T-helper 2 cell treated with Interferon-gamma antibody and Interleukin-4, amounts not matched to agents 5 μg/mL and 100 μg/mL, for 36 hours (primary cell): ENCODE data around the gene NHERF2.

Source experiments
- DNase-seq: peaks from one replicate; pipeline ENCODE4 v3.0.0; 2021; ENCODE audit warnings: low spot score
- H3K27ac Mint-ChIP-seq: one replicate; pipeline ENCODE4 v1.8.0; 2021; ENCODE audit warnings: mild to moderate bottlenecking, mixed read lengths
- H3K27me3 Mint-ChIP-seq: one replicate; pipeline ENCODE4 v1.8.0; 2021; ENCODE audit warnings: low read depth, mixed read lengths
- H3K36me3 Mint-ChIP-seq: one replicate; pipeline ENCODE4 v1.8.0; 2021; ENCODE audit warnings: low read depth, mixed read lengths
- H3K4me1 Mint-ChIP-seq: one replicate; pipeline ENCODE4 v1.8.0; 2021; ENCODE audit warnings: low read depth, mixed read lengths
- H3K4me3 Mint-ChIP-seq: one replicate; pipeline ENCODE4 v1.8.0; 2022; ENCODE audit warnings: mild to moderate bottlenecking, moderate library complexity, mixed read lengths
- H3K9me3 Mint-ChIP-seq: one replicate; pipeline ENCODE4 v1.8.0; 2021; ENCODE audit warnings: mixed read lengths

NHERF2 gene

DNA sequence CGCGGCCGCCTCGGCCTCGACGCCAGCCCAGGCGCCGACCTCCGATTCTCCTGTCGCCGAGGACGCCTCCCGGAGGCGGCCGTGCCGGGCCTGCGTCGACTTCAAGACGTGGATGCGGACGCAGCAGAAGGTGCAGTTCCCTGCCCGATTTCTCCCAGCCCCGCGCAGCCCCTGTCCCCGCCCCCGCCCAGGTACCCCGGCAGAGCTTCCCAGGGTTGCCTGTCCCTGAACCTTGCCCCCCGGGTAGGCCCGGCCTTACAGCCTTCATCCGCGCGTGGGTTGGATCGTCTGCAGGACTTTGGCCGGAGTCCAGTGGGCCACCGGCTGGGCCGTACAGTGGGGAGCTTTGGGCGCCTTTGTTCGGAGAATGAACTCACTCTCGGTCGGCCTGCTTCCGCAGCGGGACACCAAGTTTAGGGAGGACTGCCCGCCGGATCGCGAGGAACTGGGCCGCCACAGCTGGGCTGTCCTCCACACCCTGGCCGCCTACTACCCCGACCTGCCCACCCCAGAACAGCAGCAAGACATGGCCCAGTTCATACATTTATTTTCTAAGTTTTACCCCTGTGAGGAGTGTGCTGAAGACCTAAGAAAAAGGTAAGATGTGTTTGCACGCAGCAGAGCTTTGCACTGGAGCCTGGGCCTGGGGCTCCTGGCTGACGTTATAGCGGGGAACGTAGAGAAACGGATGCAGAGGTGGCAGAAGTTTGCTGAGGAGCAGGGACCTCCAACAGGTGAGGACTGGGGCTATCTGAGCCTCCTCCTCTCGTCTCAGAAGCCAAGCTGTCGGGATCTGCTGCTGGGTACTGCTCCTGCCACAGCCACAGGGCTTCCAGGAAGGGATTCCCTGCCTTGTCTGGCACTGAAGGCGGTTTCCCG, 42.1 kb upstream of the NHERF2 start:
- no peaks in the 10 kb centered on the region for H3K9me3 Mint-ChIP-seq
- no peak for DNase-seq
- peak overlapping the region; percentile 62 for H3K27ac Mint-ChIP-seq
- H3K4me3 Mint-ChIP-seq, result peak overlapping the region; percentile 86
- H3K4me1 Mint-ChIP-seq, result peaks cover 14% of the 10 kb centered on the region
- peaks cover 41% of the 10 kb centered on the region for H3K27me3 Mint-ChIP-seq
- H3K36me3 Mint-ChIP-seq, result peaks cover 10% of the 10 kb centered on the region

DNA sequence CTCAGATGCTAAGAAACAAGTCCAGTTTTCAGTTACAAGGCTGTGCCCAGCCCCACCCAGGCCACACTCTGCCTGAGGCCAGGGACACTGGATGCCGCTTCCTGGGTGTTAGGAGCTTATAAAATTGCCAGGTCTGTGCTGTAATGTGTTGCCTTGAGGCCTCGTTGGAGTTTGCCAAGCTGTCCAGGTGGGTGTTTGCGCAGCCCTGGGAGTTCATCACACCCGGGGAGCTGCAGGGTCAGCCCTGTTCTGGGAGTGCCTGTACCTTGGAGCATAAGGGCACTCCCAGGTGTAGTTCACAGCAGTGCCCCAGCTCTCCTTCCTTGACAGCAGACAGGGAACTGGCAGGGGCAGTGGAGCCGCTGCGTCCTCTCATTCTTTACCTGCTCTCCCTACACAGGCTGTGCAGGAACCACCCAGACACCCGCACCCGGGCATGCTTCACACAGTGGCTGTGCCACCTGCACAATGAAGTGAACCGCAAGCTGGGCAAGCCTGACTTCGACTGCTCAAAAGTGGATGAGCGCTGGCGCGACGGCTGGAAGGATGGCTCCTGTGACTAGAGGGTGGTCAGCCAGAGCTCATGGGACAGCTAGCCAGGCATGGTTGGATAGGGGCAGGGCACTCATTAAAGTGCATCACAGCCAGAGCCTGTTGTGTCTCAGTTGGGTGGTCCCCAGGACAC, 41.1 kb upstream of the NHERF2 start:
- DNase-seq, result no peak
- Mint-ChIP-seq H3K4me3 (peak overlapping the region; percentile 86), H3K9me3 (no peaks in the 10 kb centered on the region), H3K27me3 (peaks cover 36% of the 10 kb centered on the region), H3K4me1 (peaks cover 14% of the 10 kb centered on the region), H3K36me3 (peaks cover 10% of the 10 kb centered on the region), H3K27ac (no peak overlapping the region)

DNA sequence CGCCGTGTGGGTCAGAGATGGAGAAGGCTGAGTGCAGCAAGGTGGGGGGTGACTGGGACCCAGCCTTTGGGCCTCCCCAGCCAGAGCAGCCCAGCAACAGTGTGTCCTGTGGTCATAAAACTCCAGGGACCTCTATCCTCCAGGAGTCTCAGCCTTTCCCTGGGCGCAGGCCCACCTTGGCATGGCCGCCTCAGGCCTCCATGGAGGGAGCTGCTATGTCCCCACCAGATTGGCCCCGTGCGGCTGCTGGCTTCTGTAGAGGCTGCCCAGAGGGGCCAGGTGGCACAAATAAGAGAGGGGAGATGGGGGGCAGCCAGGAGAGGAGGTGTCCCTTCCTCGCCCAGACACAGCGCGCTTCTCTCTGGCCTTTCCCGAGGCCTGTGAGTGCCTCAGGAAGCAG, 39.5 kb upstream of the NHERF2 start:
- Mint-ChIP-seq H3K4me3 (no peak overlapping the region), H3K27ac (no peak overlapping the region), H3K27me3 (peaks cover 22% of the 10 kb centered on the region), H3K4me1 (peaks cover 21% of the 10 kb centered on the region), H3K9me3 (no peaks in the 10 kb centered on the region), H3K36me3 (peaks cover 10% of the 10 kb centered on the region)
- no peak for DNase-seq

DNA sequence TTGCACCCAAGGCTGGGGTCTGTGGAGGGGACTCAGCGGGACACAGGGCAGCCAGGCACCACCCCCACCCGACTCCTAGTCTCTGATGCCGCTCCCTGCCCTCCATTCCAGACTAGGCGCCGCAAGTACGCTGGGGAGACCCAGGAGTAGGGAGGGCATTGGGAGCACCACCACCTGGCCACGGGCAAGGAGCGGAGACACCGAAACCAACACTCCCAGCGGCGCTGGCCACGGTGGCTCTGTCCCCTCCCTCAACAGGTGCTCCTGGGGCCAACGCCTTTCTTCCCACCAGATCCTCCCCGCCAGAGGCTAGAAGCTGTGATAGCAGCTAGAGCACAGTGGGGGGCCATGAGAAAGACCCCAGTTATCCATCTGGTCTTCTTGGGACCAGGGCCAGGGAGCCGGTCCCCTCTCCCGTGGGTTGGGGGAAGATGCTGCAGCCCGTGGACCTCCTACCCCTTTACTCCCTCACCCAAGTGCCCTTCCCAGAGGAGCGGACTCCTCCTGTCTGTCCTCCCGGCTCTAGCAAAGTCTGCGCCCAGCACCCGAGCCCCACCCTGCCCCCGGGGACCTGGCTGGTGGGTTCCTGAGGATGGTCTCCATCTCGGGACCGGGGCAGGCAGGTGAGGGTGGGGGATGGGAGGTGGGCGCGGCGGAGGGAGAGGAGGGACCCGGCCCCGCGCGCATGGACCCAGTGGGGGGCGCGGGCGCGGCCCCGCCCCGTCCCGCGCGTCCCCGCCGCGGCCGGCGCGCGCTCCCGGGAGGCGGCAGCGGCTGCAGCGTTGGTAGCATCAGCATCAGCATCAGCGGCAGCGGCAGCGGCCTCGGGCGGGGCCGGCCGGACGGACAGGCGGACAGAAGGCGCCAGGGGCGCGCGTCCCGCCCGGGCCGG, 37.2 kb upstream of the NHERF2 start, which contains the start of gene SYNGR3:
SYNGR3 (plus strand) TSS at position 762 of the 892 bp plus-strand sequence. CDS start 133 bp downstream, outside the sequence.
- no peak for DNase-seq
- Mint-ChIP-seq H3K9me3 (no peaks in the 10 kb centered on the region), H3K36me3 (peaks cover 10% of the 10 kb centered on the region), H3K4me3 (peak within 1 kb of the TSS; percentile 76), H3K27me3 (peaks cover 11% of the 10 kb centered on the region), H3K4me1 (peaks cover 18% of the 10 kb centered on the region), H3K27ac (peak within 1 kb of the TSS; percentile 65)

DNA sequence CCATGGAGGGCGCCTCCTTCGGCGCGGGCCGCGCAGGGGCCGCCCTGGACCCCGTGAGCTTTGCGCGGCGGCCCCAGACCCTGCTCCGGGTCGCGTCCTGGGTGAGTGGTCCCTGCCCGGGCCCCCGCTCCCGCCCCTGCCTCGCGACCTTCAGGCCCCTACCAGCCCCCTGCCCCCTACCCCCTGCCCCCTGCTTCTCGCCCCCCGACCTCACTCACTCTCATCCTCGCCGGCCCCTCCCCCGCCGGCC, 36.7 kb upstream of the NHERF2 start:
- no peak overlapping the region for H3K27ac Mint-ChIP-seq
- H3K27me3 Mint-ChIP-seq, result peaks cover 11% of the 10 kb centered on the region
- H3K4me3 Mint-ChIP-seq, result no peak overlapping the region
- DNase-seq, result no peak
- peaks cover 7% of the 10 kb centered on the region for H3K36me3 Mint-ChIP-seq
- peaks cover 14% of the 10 kb centered on the region for H3K4me1 Mint-ChIP-seq
- H3K9me3 Mint-ChIP-seq, result no peaks in the 10 kb centered on the region

DNA sequence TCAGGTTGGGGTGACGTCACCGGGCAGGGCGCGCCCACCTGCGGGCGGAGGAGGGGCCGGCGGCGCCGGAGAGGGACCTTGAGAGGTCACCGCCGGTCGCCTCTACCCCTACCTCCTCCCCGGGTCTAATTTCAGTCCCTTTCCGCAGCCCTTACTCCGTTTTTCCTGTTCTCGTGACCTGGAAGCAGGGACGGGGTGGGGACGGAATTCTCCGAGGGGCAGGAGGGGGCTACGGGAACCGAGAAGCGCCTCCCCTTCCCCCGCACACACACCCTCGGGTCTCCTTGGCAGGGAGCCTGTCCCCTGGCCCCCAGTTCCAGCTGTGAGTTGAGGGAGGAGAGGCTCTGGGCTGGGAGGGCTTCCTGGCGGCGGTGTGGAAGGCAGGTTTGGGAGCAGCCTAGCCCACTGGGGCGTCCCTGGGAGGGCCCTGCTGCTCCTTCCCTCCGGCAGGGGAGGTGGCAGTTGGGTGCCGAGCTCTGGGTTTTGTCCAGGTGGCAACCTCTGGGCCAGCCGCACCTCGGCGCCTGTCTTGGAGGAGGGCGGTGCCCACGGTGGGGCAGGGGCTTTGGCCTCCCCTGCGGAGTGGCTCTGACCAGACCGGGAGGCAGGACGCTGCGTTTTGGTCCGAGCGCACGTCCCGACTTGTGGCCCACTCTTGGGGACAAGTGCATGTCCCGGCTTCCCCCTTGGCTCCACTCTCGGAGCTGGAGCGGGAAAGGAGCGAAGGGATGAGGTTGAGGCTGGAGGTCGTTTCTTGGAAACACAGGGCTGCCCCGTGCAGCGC, 36.2 kb upstream of the NHERF2 start:
- no peaks in the 10 kb centered on the region for H3K9me3 Mint-ChIP-seq
- H3K27me3 Mint-ChIP-seq, result peaks cover 11% of the 10 kb centered on the region
- H3K4me1 Mint-ChIP-seq, result peaks cover 9% of the 10 kb centered on the region
- peaks cover 9% of the 10 kb centered on the region for H3K36me3 Mint-ChIP-seq
- peak; percentile 63 for DNase-seq
- H3K27ac Mint-ChIP-seq, result peak overlapping the region; percentile 69
- H3K4me3 Mint-ChIP-seq, result peak overlapping the region; percentile 76

DNA sequence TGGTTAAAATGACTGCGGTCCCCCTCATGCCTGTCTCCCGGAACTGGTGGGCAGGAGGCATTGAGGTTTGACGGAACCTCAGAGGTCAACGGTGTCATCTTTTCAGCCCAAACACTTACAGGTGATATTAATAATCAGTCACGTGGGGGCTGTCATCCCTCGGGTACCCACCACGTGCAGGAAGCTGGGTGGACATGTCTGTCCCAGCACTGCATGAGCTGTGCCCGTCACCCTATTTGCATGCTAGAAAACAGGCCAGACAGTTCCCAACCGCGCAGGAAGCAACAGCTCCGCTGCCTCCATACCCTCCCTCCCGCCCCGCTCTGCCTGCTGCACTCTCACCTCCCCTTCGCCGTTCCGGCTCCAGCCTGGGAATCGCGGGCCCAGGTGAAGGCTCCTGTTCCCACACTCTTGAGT, 35.6 kb upstream of the NHERF2 start:
- peaks cover 9% of the 10 kb centered on the region for H3K36me3 Mint-ChIP-seq
- no peaks in the 10 kb centered on the region for H3K9me3 Mint-ChIP-seq
- H3K27ac Mint-ChIP-seq, result peak overlapping the region; percentile 69
- H3K27me3 Mint-ChIP-seq, result peaks cover 11% of the 10 kb centered on the region
- DNase-seq, result peak; percentile 60
- peaks cover 9% of the 10 kb centered on the region for H3K4me1 Mint-ChIP-seq
- peak overlapping the region; percentile 76 for H3K4me3 Mint-ChIP-seq

DNA sequence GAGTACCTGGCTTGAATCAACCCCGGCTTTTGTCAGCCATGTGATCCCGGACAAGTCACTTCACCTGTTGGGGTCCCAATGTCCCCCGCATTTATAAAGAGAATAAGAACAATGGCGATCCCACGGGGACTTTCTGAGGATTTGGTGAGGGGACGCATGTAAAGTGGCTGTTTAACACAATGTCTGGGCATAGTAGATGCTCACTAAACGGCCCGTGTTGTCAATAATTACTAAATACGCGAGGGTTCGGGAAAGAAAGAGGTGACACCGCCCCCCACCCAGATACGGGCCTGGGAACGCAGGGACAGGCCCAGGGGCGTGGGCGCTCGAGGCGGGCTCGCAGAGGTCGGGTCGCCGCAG, 35.1 kb upstream of the NHERF2 start:
- DNase-seq, result no peak
- H3K36me3 Mint-ChIP-seq, result peaks cover 7% of the 10 kb centered on the region
- H3K9me3 Mint-ChIP-seq, result no peaks in the 10 kb centered on the region
- peaks cover 9% of the 10 kb centered on the region for H3K4me1 Mint-ChIP-seq
- peak overlapping the region; percentile 76 for H3K4me3 Mint-ChIP-seq
- H3K27me3 Mint-ChIP-seq, result peaks cover 11% of the 10 kb centered on the region
- H3K27ac Mint-ChIP-seq, result peak overlapping the region; percentile 69

DNA sequence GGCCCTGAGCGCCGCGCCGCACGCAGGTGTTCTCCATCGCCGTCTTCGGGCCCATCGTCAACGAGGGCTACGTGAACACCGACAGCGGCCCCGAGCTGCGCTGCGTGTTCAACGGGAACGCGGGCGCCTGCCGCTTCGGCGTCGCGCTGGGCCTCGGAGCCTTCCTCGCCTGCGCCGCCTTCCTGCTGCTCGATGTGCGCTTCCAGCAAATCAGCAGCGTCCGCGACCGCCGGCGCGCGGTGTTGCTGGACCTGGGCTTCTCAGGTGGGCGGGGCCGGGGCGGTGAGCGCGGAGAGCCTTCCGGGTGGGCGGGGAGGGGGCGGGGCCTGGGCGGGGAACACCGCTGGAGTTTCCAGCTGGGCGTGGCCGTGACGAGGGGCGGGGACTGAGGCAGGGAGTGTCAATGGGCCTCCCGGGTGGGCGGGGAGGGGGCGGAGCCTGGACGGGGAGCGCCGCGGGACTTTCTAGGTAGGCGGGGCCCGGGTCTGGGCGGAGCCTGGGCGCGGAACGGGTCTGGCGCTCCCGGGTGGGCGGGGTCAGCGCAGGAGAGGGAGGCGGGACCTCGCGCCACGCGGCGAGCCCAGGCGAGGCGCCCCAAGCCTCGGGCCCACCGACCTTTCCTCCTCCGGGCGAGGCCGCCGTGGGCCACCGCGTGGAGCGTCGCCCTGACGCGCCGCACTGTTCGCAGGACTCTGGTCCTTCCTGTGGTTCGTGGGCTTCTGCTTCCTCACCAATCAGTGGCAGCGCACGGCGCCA, 34.6 kb upstream of the NHERF2 start:
- H3K4me3 Mint-ChIP-seq, result peak overlapping the region; percentile 76
- peaks cover 3% of the 10 kb centered on the region for H3K36me3 Mint-ChIP-seq
- peaks cover 9% of the 10 kb centered on the region for H3K4me1 Mint-ChIP-seq
- peaks cover 11% of the 10 kb centered on the region for H3K27me3 Mint-ChIP-seq
- H3K27ac Mint-ChIP-seq, result peak overlapping the region; percentile 69
- peak; percentile 92 for DNase-seq
- no peaks in the 10 kb centered on the region for H3K9me3 Mint-ChIP-seq

DNA sequence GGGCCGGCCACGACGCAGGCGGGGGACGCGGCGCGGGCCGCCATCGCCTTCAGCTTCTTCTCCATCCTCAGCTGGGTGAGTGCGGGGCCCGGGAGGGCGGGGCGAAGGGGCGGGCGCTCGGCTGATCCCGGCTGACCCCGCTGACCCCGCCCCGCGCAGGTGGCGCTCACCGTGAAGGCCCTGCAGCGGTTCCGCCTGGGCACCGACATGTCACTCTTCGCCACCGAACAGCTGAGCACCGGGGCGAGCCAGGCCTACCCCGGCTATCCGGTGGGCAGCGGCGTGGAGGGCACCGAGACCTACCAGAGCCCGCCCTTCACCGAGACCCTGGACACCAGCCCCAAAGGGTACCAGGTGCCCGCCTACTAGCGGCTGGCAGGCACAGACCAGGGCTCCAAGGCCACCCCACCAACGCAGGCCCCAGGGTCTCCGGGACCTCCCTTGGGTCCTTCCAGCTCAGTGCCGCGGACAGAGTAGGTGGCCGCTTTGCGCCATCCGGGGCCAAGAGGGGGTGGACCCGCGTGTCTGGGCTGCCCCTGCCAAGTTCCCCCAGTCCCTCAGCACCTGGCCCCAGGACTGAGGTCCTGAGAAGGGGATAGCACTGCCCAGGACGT, 33.9 kb upstream of the NHERF2 start:
- H3K9me3 Mint-ChIP-seq, result no peaks in the 10 kb centered on the region
- no peak overlapping the region for H3K27ac Mint-ChIP-seq
- H3K27me3 Mint-ChIP-seq, result peaks cover 11% of the 10 kb centered on the region
- no peak overlapping the region for H3K4me3 Mint-ChIP-seq
- DNase-seq, result no peak
- H3K36me3 Mint-ChIP-seq, result peaks cover 5% of the 10 kb centered on the region
- peaks cover 9% of the 10 kb centered on the region for H3K4me1 Mint-ChIP-seq

DNA sequence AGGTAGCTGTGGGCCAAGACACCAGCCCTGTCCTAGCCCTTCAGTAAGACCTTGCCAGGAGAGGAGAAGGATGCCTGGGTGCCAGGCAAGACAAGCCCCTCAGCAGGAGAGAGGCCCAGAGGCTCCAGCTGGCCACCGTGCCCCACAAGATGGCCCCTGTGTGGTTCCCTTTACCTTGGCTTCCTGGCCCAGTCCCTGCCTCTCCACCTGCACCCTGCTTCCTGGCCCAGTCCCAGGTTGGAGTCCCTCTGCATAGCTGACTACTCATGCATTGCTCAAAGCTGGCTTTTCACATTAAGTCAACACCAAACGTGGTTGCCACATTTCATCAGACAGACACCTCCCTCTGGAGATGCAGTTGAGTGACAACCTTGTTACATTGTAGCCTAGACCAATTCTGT, 33.0 kb upstream of the NHERF2 start:
- Mint-ChIP-seq H3K9me3 (no peaks in the 10 kb centered on the region), H3K36me3 (peaks cover 7% of the 10 kb centered on the region), H3K4me1 (peaks cover 9% of the 10 kb centered on the region), H3K4me3 (no peak overlapping the region), H3K27ac (peak overlapping the region; percentile 32), H3K27me3 (peaks cover 8% of the 10 kb centered on the region)
- peak; percentile 27 for DNase-seq

DNA sequence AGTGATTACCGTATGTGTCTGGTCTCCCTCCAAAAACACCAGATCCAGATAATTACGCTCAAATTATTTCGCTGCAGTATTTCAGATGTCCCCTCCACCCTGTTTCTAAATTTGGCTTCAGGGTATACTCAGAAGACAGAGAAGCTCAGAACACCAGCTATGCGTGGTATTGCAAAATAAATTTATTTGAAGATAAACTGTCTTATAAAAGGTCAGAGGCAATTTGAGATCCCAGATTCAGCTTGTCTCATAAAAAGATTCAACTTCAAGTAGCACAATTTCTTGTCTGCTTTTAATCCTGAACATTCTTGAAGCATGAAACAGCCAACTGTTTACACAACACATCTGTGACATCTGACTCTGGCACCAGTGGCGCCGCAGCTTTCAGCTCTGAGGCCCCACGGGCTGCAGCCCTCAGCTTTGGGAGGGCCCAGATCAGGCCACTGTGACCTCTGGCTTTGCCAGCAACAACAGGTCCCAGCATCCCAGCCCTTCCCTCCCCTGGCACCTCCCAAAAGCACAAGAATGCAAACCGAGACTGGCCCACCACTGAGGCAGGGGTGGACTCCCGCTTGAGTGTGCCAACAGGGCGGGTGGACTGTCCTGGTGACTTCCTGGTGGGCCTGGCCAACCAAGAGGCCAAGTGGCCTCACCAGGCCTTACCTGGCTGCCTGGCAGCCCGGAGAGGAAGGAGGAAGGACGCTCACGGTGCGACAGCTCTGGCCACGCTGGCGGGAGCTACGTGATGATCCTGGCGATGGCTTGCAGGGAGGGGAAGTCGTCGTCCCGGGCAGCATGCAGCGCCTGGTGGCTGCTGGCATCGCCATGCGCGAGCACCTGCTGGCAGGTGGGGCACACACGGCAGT, 29.0 kb upstream of the NHERF2 start:
- no peaks in the 10 kb centered on the region for H3K27me3 Mint-ChIP-seq
- DNase-seq, result no peak
- H3K4me3 Mint-ChIP-seq, result no peak overlapping the region
- H3K36me3 Mint-ChIP-seq, result peaks cover 17% of the 10 kb centered on the region
- no peaks in the 10 kb centered on the region for H3K4me1 Mint-ChIP-seq
- H3K27ac Mint-ChIP-seq, result no peak overlapping the region
- no peaks in the 10 kb centered on the region for H3K9me3 Mint-ChIP-seq
